GM18870 (cell line): ENCODE data around the gene ITGA2B.
"Not testable (repeated sequence)": the region's sequence is repeated elsewhere in the genome, so short reads cannot be mapped to it uniquely, and the experiment has no call there.

Experiments used
- ATAC-seq: cut with Tn5 transposase; IDR thresholded peaks from one replicate; pipeline ENCODE4 v1.9.1; 2021; ENCODE audit warnings: moderate library complexity; ENCODE audit not compliant: unreplicated experiment

The ITGA2B gene

DNA sequence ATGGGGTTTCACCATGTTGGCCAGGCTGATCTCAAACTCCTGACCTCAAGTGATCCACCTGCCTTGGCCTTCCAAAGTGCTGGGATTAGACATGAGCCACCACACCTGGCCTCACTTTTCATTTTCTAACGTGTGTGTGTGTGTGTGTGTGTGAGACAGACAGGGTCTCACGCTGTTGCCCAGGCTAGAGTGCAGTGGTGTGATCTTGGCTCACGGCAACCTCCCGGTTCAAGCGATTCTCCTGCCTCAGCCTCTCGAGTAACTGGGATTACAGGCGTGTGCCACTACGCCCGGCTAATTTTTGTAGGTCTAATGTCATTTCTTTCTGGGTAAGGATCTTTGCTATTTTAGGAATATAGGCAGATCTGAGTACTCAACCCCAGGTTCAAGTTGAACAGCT is 4.7 kb upstream of the ITGA2B start:
- not testable (repeated sequence) for ATAC-seq

DNA sequence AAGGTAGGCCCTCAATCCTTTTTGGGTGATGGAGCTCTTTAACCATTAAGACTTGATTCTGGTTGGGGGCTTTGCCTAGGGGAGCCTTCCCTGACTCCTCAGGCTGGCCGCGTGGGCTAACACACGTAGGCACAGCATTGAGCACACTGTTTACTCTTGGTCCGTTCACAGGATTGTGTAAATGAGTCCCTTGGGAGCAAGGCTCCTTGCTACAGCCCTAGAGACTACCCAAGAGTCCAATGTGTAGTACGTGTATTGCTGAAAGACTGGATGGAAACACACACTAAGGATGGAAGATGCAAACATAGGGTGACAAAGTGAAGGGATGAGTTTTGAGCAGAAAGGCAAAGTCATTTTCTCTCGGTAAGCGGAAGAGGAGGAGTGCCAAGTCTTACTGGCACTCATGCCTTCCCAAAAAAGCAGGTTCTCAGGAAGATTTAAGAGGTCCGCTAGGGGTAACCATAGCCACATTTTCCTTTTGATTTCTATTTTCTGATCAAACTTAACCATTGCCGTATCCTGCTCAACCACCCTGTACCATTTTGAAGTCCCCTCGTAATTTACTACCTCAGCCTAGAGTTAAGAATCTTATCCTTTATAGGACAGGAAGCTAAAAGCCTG is 911 bp upstream of the ITGA2B start:
- no peak for ATAC-seq

DNA sequence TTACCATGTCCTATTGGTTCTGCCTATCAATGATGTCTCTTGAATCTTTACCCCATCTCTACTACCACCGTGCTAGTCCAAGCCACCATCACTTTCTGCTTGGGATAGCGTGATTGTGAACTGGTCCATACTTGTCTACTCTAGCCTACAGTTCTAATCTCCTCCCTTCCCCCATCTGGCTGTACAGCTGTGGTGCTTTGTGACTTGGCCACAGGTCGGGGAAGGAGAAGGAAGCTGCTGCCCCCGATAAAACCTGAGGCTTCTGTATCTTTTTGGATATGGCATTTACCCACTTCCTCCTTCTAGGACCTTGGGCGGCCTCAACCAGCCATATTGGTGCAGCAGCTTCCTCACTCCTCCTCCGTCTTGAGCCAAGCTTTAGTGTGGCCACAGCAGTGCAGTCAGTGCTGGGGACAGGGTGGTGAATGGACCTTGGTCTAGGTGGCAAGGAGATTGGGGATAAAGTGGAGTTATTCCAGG is 314 bp upstream of the ITGA2B start:
- ATAC-seq: no peak

DNA sequence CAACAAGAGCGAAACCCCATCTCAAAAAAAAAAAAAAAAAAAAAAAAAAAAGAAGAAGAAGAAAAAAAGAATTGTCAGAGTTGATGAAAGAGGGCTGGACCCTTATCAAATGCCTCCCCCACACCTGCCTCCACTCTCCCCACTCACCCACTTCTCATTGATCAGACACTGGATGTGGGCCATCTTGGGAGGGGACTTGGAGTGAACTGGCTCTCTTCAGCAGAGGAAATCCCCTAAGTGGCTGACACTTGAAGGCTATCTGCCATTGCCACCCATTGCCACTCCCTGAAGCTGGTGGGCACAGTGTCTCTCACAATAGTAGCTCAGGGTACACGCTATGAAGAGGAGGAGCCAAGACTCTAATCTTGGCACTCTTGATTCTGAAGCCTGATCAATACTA is 1.6 kb downstream of the ITGA2B start:
- no peak for ATAC-seq

DNA sequence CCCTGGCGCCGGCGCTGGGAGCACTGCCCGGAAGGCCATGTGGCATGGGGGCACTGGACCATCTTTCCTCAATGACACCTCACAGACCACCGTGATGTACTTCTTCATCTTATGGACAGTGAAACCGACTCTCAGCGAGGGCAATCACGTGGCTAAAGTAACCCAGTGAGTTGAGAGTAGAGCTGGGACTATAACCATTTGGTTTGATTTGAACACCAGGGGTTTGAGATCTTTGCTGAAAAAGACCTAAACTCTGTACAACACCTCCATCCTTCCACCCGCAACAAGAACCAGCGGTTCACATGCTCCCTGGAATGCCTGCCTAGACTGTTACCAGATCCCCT is 3.3 kb downstream of the ITGA2B start:
- ATAC-seq: no peak

DNA sequence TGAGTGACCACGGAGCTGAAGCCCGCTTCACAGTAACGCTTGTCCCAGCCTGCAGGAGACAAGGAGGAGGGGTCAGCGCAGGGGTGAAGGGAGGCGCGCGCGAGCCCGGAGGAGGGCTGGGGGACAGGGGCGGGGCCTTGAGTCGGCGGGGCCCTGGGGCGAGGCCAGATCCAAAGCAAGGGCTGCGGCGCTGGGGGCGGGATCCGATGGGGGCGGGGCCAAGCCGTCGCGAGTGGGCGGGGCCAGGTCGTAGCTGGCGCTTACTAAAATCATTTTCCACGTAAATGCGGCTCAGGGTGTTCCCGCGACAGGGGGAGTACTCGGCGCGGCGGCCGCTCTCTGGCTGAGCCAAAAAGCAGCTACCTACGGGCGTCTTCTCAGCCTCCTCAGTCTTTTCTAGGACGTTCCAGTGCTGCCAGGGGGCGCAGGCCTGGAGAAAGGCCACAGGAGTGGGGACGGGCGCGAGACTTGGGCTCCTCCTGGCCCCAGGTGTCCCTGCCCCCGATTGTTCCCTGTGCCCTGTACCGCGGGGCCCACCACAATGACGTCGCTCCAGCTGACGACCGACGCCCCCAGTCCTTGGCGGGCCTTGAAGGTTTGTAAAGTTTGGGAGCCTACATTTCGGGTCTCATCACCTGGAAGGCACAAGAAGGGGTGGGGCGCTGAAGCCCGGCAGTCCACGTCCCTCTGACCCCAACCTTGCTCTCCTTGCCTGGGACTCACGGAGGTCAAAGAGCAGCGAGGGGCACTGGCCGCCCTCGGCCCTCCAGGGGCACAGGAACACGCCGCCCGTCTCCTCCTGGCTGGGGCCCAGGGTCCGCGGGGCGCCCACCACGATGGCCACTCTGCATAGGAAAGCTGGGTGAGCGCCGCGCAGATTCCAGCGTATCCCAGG is 3.9 kb downstream of the ITGA2B start:
- no peak for ATAC-seq

DNA sequence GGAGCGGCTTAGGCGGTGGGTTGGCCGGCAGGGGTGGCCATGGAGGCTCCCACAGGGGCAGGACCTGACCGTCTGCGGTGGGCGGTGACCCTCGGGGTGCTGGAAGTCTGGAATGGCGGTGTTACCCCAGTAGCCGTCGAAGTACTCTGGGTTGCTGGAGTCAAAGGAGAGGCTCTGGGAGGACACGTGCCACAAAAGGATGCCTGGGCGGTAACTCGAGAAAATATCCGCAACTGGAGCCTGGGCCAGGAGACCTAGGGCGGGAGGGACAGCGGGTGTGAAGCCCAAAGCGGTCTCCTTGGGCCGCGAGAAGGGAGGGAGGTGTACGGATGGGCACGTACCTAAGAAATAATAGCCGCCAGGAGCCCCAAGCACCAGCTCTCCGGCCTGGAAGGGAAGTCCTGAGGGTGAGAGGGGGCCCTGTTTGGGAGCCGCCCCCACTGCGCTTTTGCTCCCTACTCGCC is 4.6 kb downstream of the ITGA2B start:
- no peak for ATAC-seq

DNA sequence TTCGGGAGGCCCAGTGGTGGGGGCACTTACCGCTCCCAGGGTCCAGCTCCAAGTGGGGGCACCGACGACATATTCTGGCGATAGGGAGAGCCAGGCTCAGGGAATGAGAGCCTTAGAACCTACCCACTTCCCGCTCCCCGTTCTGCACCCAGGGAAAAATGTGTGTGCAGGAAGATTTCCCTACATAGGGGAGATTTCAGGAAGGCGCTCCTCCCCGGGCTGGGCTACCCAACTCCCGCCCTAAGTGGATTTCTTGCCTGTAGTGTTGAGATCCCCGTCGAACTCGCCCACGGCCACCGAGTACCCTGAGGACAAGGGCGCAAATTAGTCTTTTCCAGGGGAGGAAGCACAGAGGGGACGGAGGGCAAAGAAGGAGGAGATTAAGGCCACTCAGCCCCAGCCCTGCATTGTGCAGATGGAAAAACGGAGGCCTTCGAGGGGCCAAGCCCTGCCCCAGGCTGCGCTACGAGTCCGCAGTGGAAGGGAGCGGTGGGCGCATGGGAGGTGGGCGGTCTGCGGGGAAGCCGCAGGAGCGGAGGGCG is 5.1 kb downstream of the ITGA2B start:
- no peak for ATAC-seq

DNA sequence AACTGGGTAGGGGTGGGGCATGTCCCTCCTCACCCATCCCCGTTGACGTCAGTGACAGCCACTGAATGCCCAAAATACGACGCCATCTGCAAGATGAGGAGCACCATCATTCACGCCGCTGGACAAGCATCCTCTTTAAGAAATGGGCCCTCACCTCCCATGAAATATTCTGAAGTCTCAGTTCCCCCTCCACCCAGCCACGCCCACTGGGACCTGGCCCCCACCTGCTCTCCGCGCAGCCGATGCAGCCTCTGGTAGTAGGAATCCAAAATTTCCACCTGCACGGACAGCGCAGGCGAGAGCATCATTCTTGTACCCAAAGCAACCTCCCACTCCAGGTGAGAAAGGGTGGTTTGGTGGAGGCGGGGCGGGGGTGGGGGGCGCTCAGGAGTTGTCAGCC is 5.6 kb downstream of the ITGA2B start:
- no peak for ATAC-seq

DNA sequence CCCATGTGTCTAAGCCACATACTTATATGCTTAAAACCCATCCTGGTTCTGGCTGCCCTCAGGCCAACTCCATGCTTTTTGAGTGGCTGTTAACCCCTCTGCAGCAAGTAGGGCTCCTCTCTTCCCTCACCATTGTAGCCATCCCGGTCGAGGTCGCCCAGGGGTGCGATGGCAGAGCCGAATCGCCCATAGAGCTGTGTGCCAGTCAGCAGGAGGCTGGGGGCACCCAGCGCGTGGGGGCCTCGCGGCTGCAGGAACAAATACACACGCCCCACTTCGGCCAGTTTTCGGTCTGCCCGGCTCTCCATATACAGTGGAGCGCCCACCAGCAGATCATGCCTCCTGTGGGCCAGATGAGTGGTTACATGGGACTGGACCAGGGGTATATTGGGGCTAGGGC is 6.1 kb downstream of the ITGA2B start:
- no peak for ATAC-seq

DNA sequence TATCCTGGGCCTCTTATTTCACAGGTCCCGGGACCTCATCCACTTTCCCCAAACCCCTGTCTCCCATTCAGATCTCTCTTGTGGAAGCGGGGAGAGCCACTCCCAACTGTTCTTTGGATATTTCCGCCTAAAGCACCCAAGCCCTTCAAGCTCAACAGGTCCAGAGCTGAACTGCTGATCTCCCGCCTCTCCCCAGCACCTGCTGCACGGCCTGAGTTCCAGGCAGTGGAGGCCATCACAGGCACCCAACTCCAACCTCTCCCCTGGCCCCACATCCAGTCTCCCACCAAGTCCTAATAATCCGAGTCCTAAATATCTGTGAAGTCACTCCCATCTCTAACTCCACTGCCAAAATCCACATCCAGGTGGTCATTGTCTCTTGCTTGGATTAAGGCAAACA is 6.5 kb downstream of the ITGA2B start:
- ATAC-seq: no peak

DNA sequence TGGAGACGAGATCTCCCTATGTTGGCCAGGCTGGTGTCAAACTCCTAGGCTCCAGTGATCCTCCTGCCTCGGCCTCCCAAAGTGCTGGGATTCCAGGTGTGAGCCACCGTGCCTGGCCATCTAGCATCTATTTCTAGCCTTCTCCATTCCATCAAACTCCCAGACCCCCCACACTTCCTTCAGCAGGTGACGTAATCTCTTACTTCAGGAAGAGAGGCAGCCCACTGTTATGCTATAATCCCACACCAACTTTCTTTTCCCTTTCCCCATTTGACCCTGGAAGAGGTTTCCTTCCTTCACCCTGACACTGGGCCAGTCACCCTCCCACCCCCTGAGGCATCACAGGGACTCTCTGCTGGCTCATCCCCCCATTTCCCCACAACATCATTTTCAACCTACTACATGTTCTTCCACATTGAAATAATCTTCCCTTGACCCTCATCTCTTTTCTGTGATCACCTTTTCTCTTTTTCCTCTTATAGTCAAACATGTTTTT is 7.6 kb downstream of the ITGA2B start:
- no peak for ATAC-seq

DNA sequence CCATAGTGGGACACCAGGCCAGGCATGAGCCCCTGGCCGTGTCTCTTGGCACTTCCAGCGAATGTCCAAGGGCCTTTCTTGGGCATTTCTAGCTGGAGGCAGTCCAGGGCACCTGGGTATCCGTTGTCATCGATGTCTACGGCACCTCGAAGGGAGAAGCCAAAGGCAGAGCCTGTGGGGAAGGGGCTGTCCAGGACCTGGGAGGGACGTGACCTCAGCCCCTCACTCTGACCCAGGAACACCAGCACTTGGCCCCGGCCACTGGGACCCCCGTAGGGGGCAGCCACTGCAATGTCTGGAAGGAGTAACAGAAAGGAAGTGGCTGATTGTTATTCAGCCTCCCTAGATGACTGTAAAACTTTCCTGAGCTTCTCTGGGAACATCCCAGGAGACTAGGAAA is 8.7 kb downstream of the ITGA2B start:
- no peak for ATAC-seq

DNA sequence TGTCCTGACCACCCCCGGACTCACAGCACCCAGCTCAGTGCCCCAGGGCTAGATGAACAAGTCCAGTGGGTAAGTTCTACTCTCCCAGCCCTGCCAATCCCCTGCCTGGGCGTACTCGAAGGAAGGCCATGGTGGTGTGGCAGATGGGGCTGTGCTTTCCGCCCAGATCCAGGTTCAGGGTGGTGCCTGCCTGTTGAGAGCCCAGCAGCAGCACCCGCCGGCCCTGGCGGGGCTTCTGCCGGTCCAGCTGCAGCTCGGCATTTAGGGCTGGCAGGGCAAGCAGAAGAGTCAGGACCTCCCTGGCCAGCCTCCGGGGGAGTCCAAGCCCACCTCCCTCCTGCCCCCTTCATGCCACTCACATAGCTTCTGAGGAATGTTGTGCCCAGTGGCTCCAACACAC is 9.6 kb downstream of the ITGA2B start:
- ATAC-seq: no peak

DNA sequence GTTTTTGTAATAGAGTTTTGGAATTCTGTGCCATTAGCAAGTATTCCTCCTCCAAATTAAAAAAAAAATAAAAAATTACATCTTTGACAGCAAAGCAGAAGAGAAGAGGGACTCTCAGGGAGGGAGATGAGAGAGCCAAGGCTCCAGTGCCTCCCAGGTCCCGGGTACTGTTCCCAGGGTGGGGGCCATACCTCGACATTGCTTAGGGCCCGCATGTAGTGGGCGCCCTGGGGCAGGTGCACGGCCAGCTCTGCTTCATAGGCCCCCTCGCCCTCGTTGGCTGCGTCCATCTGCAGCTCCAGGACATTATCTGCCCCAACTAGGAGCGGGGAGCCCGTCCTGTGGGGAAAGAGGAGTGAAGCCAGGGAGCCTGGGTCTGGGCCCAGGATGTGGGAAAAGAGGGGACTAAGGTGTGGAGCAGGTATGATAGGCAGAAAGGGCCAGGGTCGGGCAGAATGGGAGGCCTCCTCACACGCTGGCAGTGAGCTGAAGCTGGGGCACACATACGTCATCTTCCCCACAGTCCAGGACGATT is 11.2 kb downstream of the ITGA2B start:
- ATAC-seq: no peak

DNA sequence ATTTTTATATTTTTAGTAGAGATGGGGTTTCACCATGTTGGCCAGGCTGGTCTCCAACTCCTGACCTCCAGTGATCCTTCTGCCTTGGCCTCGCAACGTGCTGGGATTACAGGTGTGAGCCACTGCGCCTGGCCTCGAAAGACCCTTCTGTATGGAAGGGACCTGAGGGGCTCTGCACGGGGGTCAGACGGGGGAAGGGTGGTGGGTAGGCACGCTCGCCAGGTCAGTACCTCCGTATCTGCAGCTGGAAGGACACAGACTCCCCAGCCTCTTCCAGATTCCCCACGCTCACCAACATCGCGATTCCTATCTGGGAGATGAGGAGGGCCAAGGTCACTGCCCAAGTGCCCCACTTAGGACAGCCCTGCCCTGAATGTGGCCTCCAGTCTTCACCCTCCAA is 12.7 kb downstream of the ITGA2B start:
- ATAC-seq: no peak

DNA sequence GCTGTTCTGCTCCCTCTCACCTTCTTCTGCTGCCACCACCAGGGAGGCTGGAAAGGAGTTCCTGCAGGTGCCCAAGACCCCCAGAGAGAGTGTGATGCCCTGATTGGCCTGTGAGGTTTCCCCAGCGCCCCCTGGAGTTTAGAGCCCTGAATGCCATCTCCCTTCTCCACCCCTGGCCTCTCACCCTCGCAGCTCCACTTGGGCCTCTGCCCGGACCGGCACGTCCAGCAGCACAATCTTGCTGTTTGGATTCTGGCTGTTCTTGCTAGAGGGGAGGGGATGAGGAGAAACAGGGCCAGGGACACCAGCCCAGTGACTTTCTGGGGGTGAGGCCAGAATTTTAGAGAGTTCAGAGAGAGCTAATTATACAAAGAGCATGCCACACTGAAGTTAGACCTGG is 13.3 kb downstream of the ITGA2B start:
- no peak for ATAC-seq

DNA sequence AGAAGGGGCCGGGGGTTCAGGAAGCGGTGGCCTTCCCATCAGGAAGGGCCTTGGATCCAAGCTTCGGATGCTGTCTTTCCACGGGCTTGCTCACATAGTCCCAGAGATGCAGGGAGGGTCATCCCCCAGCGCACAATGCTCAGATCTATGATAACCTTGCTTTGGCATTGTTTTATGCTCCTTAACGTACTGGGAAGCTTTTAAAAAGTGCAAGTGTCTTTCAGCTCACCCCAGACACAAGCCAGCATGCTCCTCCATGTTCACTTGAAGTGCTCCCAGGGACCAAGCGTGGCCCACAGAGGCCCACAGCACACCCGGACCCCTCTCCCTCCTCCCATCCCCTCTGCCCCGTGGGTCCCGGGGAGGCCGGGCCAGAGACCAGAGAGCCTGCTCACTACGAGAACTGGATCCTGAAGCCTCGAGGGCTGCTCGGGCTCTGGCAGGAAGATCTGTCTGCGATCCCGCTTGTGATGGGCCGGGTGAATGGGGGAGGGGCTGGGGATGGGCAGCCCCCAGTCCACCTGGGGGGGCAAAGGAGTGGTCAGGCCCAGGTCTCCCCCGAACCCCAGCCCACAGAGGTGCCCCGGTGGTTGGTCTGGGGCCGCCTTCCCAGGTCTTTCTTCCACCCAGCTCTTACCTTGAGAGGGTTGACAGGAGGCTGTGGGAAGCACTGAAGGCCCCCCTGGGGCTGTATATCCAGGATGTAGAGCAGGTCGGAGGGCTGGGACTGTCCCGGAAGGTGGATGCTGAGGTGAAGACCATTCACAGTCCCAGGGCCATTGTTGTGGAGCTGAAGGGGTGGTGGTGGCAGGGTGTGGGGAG is 14.0 kb downstream of the ITGA2B start:
- ATAC-seq: no peak

DNA sequence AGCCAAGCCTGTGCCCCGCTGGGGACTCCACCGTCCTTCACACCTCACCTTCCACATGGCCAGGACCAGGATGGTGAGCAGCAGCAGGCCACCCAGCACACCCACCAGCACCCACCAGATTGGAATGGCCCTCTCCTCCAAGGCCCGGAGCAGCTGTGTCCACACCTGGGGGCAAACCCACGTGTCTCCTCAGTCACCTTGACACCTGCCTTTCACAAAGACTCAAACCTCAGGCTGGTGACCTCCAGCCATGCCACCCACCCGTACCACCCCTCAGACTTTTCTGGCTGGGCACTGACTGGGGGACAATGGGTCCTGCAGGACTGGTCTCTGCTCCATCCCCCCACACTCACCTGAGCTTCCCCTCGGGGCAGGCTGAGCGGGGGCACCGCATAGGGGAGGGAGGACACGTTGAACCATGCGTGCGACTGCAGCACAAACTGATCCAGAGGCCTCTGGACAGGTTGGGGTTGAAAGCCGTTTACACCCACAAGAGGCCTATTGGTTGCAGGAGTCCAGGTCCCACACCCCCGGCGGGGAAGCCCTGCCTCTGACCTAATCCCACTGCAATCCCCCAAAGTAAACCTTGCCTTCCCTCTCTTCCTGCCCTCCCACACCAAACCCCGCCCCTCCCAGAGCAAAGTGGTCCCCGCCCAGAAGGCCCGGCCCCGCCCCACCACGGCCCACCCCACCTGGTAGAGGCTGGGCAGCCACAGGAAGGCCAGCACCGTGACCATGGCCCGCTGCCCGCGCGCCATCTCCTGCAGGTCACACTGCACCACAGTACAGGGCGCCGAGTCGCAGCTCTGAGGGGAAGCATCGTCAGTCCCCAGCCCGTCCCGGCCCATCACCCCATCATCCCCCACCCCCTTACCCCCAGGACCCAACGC is 14.9 kb downstream of the ITGA2B start:
- no peak for ATAC-seq

DNA sequence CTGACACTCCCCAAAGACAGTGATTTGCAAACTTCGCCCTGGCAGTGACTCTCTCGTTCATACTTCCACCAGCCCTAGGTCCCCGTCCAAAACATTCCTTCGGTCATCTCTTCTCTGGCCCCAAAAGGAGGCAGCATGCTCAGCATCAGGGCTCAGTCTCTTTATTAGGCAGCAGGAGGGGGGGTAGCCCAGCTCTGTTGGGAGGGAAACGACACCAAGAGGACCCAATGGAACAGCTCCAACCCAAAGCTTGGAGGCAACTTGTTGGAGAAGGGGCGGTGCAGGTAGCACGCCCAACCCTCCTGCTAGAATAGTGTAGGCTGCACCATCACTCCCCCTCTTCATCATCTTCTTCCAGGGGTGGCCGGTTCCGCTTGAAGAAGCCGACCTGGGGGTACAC is 17.4 kb downstream of the ITGA2B start:
- no peak for ATAC-seq
